ENCODE data around the gene OTULIN. TPM values are rescaled to one million over a fixed set of nuclear protein-coding genes. Genes with fewer than 3 reads are reported as not detected.

The OTULIN gene
- polyA plus RNA-seq, 2 donors: 5.7 to 6.2 TPM

GRCh38 chr5:14722923-14723322 lies 58.4 kb downstream of the OTULIN start:
- H3K4me1 ChIP-seq (ENCODE audit: control insufficient read depth in 2 of 2, insufficient read depth in 2 of 2, low read length in 1 of 2): no peaks in the 10 kb centered on the region
- H3K9me3 ChIP-seq (ENCODE audit: control insufficient read depth in 2 of 2, insufficient read depth in 1 of 2, low read depth in 1 of 2, low read length in 1 of 2): peaks cover 0 to 2% of the 10 kb centered on the region in 2 donors
- no peak overlapping the region for H3K27ac ChIP-seq (ENCODE audit: low read depth in 2 of 2, low read length in 1 of 2)
- H3K4me3 ChIP-seq (ENCODE audit: low read depth in 1 of 2, low read length in 2 of 2): no peak overlapping the region
- peaks cover 0 to 3% of the 10 kb centered on the region in 2 donors for H3K36me3 ChIP-seq (ENCODE audit: control insufficient read depth in 2 of 2, insufficient read depth in 2 of 2, low read length in 1 of 2)
- WGBS, 2 donors: 96% methylated on average over 8 of the region's 8 CpGs
- no peaks in the 10 kb centered on the region for H3K27me3 ChIP-seq (ENCODE audit: control insufficient read depth in 1 of 2, insufficient read depth in 2 of 2, low read length in 2 of 2)

GRCh38 chr5:14723701-14724132 lies 59.2 kb downstream of the OTULIN start:
- Histone ChIP-seq H3K4me1 (ENCODE audit: control insufficient read depth in 2 of 2, insufficient read depth in 2 of 2, low read length in 1 of 2) (no peaks in the 10 kb centered on the region), H3K36me3 (ENCODE audit: control insufficient read depth in 2 of 2, insufficient read depth in 2 of 2, low read length in 1 of 2) (peaks cover 0 to 6% of the 10 kb centered on the region in 2 donors), H3K27ac (ENCODE audit: low read depth in 2 of 2, low read length in 1 of 2) (no peak overlapping the region), H3K4me3 (ENCODE audit: low read depth in 1 of 2, low read length in 2 of 2) (no peak overlapping the region), H3K9me3 (ENCODE audit: control insufficient read depth in 2 of 2, insufficient read depth in 1 of 2, low read depth in 1 of 2, low read length in 1 of 2) (peaks cover 0 to 2% of the 10 kb centered on the region in 2 donors), H3K27me3 (ENCODE audit: control insufficient read depth in 1 of 2, insufficient read depth in 2 of 2, low read length in 2 of 2) (no peaks in the 10 kb centered on the region)
- WGBS, 2 donors: 68 to 74% methylated on average over 4 of the region's 4 CpGs

GRCh38 chr5:14724633-14725032 lies 60.1 kb downstream of the OTULIN start:
- WGBS, 2 donors: 74 to 83% methylated on average over 10 of the region's 10 CpGs
- peaks cover 0 to 2% of the 10 kb centered on the region in 2 donors for H3K9me3 ChIP-seq (ENCODE audit: control insufficient read depth in 2 of 2, insufficient read depth in 1 of 2, low read depth in 1 of 2, low read length in 1 of 2)
- no peak overlapping the region for H3K4me3 ChIP-seq (ENCODE audit: low read depth in 1 of 2, low read length in 2 of 2)
- no peaks in the 10 kb centered on the region for H3K4me1 ChIP-seq (ENCODE audit: control insufficient read depth in 2 of 2, insufficient read depth in 2 of 2, low read length in 1 of 2)
- no peaks in the 10 kb centered on the region for H3K27me3 ChIP-seq (ENCODE audit: control insufficient read depth in 1 of 2, insufficient read depth in 2 of 2, low read length in 2 of 2)
- H3K27ac ChIP-seq (ENCODE audit: low read depth in 2 of 2, low read length in 1 of 2): no peak overlapping the region
- peaks cover 0 to 7% of the 10 kb centered on the region in 2 donors for H3K36me3 ChIP-seq (ENCODE audit: control insufficient read depth in 2 of 2, insufficient read depth in 2 of 2, low read length in 1 of 2)

- no peaks in the 10 kb centered on the region for H3K4me1 ChIP-seq (ENCODE audit: control insufficient read depth in 2 of 2, insufficient read depth in 2 of 2, low read length in 1 of 2)
- peaks cover 2 to 10% of the 10 kb centered on the region in 2 donors for H3K36me3 ChIP-seq (ENCODE audit: control insufficient read depth in 2 of 2, insufficient read depth in 2 of 2, low read length in 1 of 2)
- peaks cover 0 to 2% of the 10 kb centered on the region in 2 donors for H3K9me3 ChIP-seq (ENCODE audit: control insufficient read depth in 2 of 2, insufficient read depth in 1 of 2, low read depth in 1 of 2, low read length in 1 of 2)
- no peak overlapping the region for H3K4me3 ChIP-seq (ENCODE audit: low read depth in 1 of 2, low read length in 2 of 2)
- H3K27me3 ChIP-seq (ENCODE audit: control insufficient read depth in 1 of 2, insufficient read depth in 2 of 2, low read length in 2 of 2): no peaks in the 10 kb centered on the region
- WGBS, 2 donors: 83 to 85% methylated on average over 14 of the region's 14 CpGs
- no peak overlapping the region for H3K27ac ChIP-seq (ENCODE audit: low read depth in 2 of 2, low read length in 1 of 2)
These were observed 61.7 kb downstream of the OTULIN start for GRCh38 chr5:14726066-14726838.

DNA sequence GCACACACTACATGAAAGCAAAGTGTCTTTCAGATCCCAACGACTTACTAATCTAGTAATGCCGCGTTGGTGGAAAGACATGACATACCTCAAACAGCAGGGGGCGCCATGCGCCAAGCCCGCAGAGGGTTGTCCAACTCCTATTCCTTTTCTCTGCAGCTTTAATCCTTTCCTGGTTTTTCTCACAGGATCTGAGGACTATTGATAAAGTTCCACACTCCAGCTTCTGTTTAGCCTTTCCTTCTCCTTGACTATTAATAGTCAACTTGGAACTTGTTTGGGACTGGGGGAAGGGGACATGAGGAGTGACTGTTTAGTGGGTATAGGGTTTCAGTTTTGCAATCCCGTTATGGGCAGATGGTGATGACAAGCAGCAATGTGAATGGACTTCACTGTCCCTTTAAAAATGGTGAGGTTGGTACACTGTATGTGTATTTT lies 62.9 kb downstream of the OTULIN start:
- Histone ChIP-seq H3K36me3 (ENCODE audit: control insufficient read depth in 2 of 2, insufficient read depth in 2 of 2, low read length in 1 of 2) (peaks cover 2 to 11% of the 10 kb centered on the region in 2 donors), H3K27ac (ENCODE audit: low read depth in 2 of 2, low read length in 1 of 2) (no peak overlapping the region), H3K4me3 (ENCODE audit: low read depth in 1 of 2, low read length in 2 of 2) (no peak overlapping the region), H3K27me3 (ENCODE audit: control insufficient read depth in 1 of 2, insufficient read depth in 2 of 2, low read length in 2 of 2) (no peaks in the 10 kb centered on the region), H3K4me1 (ENCODE audit: control insufficient read depth in 2 of 2, insufficient read depth in 2 of 2, low read length in 1 of 2) (no peaks in the 10 kb centered on the region), H3K9me3 (ENCODE audit: control insufficient read depth in 2 of 2, insufficient read depth in 1 of 2, low read depth in 1 of 2, low read length in 1 of 2) (peaks cover 0 to 2% of the 10 kb centered on the region in 2 donors)
- 5 to 8% methylated on average over 7 of the region's 7 CpGs for WGBS, 2 donors

DNA sequence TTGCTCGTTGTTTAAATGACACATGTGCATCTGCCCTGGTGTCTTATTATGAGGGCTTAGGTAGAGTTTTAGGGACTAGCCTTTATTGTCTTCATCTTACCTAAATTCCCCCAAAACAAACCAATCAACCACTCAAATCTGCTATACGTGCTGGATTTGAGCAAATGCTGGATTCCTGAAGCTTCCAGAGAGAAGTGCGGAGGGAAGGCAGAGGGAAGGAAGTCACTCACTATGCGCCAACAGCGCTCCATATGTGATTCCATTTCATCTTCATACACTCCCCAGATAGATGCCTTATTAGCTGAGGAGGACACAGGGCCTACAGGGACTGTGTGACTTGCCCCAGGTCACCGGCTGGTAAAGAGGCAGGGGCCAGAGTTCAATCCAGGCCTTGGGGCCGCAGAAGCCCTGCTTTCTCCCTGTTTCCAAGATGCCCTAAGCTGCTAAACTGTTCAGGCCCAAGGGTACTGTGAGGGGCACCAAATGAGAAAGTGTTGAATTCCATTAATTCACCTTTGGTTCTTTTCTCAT lies 63.5 kb downstream of the OTULIN start:
- peaks cover 0 to 2% of the 10 kb centered on the region in 2 donors for H3K9me3 ChIP-seq (ENCODE audit: control insufficient read depth in 2 of 2, insufficient read depth in 1 of 2, low read depth in 1 of 2, low read length in 1 of 2)
- peaks cover 2 to 11% of the 10 kb centered on the region in 2 donors for H3K36me3 ChIP-seq (ENCODE audit: control insufficient read depth in 2 of 2, insufficient read depth in 2 of 2, low read length in 1 of 2)
- no peaks in the 10 kb centered on the region for H3K4me1 ChIP-seq (ENCODE audit: control insufficient read depth in 2 of 2, insufficient read depth in 2 of 2, low read length in 1 of 2)
- no peak overlapping the region for H3K27ac ChIP-seq (ENCODE audit: low read depth in 2 of 2, low read length in 1 of 2)
- no peaks in the 10 kb centered on the region for H3K27me3 ChIP-seq (ENCODE audit: control insufficient read depth in 1 of 2, insufficient read depth in 2 of 2, low read length in 2 of 2)
- H3K4me3 ChIP-seq (ENCODE audit: low read depth in 1 of 2, low read length in 2 of 2): no peak overlapping the region
- 85 to 91% methylated on average over 7 of the region's 7 CpGs for WGBS, 2 donors

GRCh38 chr5:14728459-14728938 lies 64.0 kb downstream of the OTULIN start:
- Histone ChIP-seq H3K4me3 (ENCODE audit: low read depth in 1 of 2, low read length in 2 of 2) (no peak overlapping the region), H3K27me3 (ENCODE audit: control insufficient read depth in 1 of 2, insufficient read depth in 2 of 2, low read length in 2 of 2) (no peaks in the 10 kb centered on the region), H3K4me1 (ENCODE audit: control insufficient read depth in 2 of 2, insufficient read depth in 2 of 2, low read length in 1 of 2) (no peaks in the 10 kb centered on the region), H3K27ac (ENCODE audit: low read depth in 2 of 2, low read length in 1 of 2) (no peak overlapping the region), H3K9me3 (ENCODE audit: control insufficient read depth in 2 of 2, insufficient read depth in 1 of 2, low read depth in 1 of 2, low read length in 1 of 2) (peaks cover 0 to 2% of the 10 kb centered on the region in 2 donors), H3K36me3 (ENCODE audit: control insufficient read depth in 2 of 2, insufficient read depth in 2 of 2, low read length in 1 of 2) (peaks cover 2 to 11% of the 10 kb centered on the region in 2 donors)
- WGBS, 2 donors: 77 to 86% methylated on average over 15 of the region's 15 CpGs

GRCh38 chr5:14729448-14730385 lies 65.2 kb downstream of the OTULIN start:
- no peak overlapping the region for H3K27ac ChIP-seq (ENCODE audit: low read depth in 2 of 2, low read length in 1 of 2)
- no peaks in the 10 kb centered on the region for H3K27me3 ChIP-seq (ENCODE audit: control insufficient read depth in 1 of 2, insufficient read depth in 2 of 2, low read length in 2 of 2)
- no peaks in the 10 kb centered on the region for H3K9me3 ChIP-seq (ENCODE audit: control insufficient read depth in 2 of 2, insufficient read depth in 1 of 2, low read depth in 1 of 2, low read length in 1 of 2)
- peaks cover 2 to 13% of the 10 kb centered on the region in 2 donors for H3K36me3 ChIP-seq (ENCODE audit: control insufficient read depth in 2 of 2, insufficient read depth in 2 of 2, low read length in 1 of 2)
- H3K4me1 ChIP-seq (ENCODE audit: control insufficient read depth in 2 of 2, insufficient read depth in 2 of 2, low read length in 1 of 2): no peaks in the 10 kb centered on the region
- 93% methylated on average over 18 of the region's 18 CpGs for WGBS, 2 donors
- no peak overlapping the region for H3K4me3 ChIP-seq (ENCODE audit: low read depth in 1 of 2, low read length in 2 of 2)

DNA sequence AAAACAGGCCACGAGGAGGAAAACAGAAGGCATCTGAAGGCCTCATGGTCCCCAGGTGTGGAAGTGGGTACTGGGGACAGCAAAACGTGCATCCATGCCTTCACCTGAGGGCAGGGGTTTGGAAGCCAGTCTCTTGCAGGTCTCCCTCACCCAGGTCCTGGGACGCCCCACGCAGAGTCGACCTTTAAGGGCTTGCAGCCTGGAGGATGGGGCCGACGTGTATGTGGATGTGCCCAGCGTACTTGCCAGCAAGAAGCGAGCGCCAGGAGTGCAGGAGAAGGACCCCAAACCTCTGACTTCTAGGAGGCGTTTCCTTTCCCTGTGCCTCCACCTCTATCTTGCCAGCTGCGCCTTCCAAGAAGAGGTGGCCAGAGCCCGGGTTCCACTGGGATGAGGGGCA lies 65.9 kb downstream of the OTULIN start:
- Histone ChIP-seq H3K36me3 (ENCODE audit: control insufficient read depth in 2 of 2, insufficient read depth in 2 of 2, low read length in 1 of 2) (peaks cover 2 to 13% of the 10 kb centered on the region in 2 donors), H3K4me1 (ENCODE audit: control insufficient read depth in 2 of 2, insufficient read depth in 2 of 2, low read length in 1 of 2) (no peaks in the 10 kb centered on the region), H3K27ac (ENCODE audit: low read depth in 2 of 2, low read length in 1 of 2) (no peak overlapping the region), H3K27me3 (ENCODE audit: control insufficient read depth in 1 of 2, insufficient read depth in 2 of 2, low read length in 2 of 2) (no peaks in the 10 kb centered on the region), H3K4me3 (ENCODE audit: low read depth in 1 of 2, low read length in 2 of 2) (no peak overlapping the region), H3K9me3 (ENCODE audit: control insufficient read depth in 2 of 2, insufficient read depth in 1 of 2, low read depth in 1 of 2, low read length in 1 of 2) (no peaks in the 10 kb centered on the region)
- WGBS, 2 donors: 91 to 92% methylated on average over 13 of the region's 13 CpGs
